A673 (cell line): ENCODE data around the gene IFT25.

ENCODE experiments used
- EZH2 ChIP-seq: fragments of 200-600 bp; sonication (generic); IDR thresholded peaks from 2 replicates; pipeline ENCODE4 v1.6.1; 2017; ENCODE audit warnings: borderline replicate concordance, low read depth, mild to moderate bottlenecking, mixed read lengths, antibody characterized with exemption, low read length; ENCODE audit not compliant: poor library complexity, severe bottlenecking
- TF ChIP-seq, protein P1 (sequence below): fragments of 300-800, 200-600 bp; sonication (generic); conservative IDR thresholded peaks from 2 replicates; pipeline ENCODE4 v1.5.1; 2017; ENCODE audit warnings: low read depth, mild to moderate bottlenecking, antibody characterized with exemption, low read length, moderate library complexity, mixed read lengths

DNA sequence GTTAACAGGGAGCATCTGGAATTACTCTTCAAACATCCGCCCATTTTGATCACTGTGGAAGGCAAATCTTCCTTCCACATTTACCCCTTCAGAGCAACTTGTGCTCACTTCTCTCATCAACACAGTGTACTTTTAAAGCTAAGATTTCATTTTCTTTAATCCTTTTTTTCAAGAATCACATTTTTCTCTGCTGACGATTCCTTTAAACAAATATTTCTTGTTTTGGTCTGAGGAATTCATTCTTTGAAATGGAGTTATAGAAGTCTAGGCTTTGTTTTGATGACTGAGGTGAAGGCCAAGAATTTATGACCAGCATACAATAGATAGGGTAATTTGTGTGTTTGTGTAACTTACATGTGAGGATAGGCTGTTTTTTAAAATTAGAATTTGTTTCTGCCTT is 26.2 kb upstream of the IFT25 start:
- TF ChIP-seq, protein P1, sequence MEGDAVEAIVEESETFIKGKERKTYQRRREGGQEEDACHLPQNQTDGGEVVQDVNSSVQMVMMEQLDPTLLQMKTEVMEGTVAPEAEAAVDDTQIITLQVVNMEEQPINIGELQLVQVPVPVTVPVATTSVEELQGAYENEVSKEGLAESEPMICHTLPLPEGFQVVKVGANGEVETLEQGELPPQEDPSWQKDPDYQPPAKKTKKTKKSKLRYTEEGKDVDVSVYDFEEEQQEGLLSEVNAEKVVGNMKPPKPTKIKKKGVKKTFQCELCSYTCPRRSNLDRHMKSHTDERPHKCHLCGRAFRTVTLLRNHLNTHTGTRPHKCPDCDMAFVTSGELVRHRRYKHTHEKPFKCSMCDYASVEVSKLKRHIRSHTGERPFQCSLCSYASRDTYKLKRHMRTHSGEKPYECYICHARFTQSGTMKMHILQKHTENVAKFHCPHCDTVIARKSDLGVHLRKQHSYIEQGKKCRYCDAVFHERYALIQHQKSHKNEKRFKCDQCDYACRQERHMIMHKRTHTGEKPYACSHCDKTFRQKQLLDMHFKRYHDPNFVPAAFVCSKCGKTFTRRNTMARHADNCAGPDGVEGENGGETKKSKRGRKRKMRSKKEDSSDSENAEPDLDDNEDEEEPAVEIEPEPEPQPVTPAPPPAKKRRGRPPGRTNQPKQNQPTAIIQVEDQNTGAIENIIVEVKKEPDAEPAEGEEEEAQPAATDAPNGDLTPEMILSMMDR: no peak
- no peak for TF ChIP-seq EZH2
